GM18526 (cell line): ENCODE measurements around the gene NT5DC1.

Experiments
- POLR2A ChIP-seq: IDR thresholded peaks from 3 replicates; pipeline ENCODE4 v1.6.1; 2011; ENCODE audit not compliant: insufficient read length; ENCODE audit errors: extremely low read depth

The NT5DC1 gene

DNA sequence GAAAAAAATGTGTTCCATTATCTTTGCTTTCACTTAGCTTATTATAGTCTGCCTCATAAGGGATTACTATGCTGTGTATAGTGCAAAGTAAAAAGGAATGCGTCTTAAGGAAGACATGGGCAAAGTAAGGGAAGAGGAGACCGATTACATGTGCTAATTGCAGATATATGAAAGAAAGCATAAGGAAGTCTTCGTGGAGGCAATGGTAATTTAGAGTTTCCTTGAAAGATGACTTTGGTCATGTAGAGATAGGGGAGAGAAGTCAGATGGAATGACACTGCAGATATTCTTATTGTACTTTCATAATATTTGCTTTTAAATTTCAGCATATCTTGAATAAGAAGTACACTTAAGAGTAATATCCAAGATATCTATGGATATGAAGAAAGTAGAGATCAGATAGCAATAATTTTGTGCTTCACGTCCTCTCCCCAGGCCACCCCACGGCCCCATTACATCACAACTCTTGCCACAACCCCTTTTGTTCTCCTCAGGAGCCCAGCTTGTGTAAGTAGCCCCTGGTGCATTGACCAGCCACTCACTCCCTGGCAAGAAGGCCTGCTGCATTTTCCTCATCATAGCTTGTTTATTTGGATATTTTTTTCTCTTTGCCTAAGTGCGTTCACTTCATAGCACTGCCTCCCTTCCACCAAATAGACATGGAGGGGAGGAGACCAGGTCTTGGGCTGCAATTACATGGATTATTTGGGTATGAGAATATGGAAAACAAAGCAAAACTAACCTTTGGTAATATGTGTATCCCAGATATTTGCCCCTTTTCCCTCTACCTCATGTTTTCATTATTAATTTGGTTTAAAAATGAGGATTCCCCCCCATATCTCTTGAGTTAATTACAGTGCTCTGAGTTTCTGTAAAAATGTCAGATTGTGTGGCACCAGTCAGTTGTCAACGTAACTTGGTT lies 56.0 kb downstream of the NT5DC1 start:
- TF ChIP-seq POLR2A, result no peak

DNA sequence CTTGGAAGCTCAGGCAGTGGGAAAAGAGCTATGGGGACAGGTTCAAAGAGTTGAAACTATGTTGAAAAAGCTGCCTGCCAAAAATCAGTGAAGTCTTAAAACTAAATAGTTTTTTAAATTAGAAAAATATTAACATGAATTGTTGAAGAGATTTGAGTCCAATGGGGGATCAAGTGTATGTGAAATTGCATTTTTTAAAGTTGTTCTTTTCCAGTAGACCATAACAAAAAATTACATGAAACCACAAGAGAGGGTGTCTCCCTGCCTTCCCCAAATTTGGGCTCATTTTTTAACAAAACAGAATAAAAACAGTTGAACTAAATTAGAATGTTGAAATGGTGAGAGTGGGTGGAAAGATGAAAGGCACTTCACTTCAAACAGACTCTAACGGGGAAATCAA lies 56.7 kb downstream of the NT5DC1 start:
- TF ChIP-seq POLR2A, result no peak

DNA sequence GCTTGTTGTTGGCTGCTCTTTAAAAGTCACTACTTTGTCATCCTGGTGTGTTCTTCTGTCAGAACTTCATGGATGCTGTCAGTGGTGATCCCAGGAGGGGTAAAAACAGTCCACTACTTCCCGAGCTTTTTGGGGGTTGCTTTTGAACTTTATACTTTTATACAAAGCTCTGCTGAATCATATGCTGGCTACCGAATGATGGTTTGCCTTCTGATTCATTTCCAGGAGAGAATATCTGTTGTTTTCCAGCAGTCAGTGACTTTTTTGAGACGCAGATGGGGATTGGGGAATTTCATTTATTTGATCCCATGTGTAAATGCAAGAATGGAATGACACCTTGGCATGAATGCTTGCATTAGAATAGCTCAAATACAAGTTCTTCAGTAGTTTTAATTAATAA lies 58.0 kb downstream of the NT5DC1 start:
- no peak for TF ChIP-seq POLR2A

DNA sequence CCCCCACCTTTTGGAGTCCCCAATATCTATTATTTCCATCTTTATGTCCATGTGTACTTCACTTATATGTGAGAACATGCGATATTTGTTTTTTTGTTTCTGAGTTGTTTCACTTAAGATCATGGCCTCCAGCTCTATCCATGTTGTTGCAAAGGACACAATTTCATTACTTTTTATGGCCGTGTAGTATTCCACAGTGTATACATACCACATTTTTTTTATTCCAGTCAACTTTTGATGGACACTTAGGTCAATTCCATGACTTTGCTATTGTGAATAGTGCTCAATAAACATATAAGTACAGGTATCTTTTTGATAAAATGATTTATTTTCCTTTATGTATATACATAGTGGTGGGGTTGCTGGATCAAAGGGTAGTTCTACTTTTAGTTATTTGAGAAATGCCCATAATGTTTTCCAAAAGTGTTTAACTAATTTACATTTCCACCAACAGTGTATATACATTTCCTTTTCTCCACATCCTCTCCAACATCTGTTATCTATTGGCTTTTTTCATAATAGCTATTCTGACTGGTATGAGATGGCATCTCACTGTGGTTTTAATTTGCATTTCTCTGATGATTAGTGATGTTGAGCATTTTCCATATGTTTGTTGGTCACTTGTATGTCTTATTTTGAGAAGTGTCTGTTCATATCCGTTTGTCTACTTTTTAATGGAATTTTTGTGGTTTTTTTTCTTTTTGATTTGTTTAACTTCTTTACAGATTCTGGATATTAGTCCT lies 59.3 kb downstream of the NT5DC1 start:
- TF ChIP-seq POLR2A, result no peak

DNA sequence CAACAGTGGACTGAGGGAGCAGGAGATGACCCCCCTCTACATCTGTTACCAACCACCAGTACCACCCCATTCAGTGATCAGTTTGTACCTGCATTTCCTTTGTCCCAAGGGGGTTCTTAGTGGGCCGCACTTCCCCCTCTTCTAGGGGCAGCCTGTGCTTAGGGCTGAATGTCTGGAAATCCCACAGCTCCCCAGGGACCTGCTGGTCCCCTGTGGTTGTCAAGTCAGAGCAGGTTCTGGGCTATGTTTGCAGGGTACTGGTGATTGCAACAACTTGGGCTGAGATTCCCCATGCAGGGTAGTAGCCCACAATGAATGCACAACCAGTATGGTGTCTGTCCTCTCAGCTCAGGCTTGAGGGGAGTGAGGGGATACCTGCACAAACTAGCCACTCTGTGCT lies 64.9 kb downstream of the NT5DC1 start:
- TF ChIP-seq POLR2A, result no peak

DNA sequence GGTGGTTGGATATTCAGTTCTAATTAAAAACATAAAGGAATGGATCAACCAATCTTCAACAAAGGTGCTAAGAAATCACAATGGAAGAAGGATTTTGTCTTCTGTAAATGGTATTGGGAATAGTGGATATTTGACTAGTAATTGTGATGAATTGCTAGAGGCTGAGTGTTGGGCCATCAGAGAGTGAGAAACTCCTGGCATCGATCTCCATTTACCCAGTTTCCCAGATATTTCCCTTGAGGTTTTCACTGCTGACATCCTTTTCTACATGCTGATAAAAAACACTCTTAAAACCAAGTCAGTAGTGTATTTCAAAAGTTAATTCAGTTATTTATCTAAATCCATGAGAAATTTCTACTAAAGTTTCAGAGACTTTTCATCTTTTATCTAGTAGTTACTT lies 65.7 kb downstream of the NT5DC1 start:
- TF ChIP-seq POLR2A, result no peak

DNA sequence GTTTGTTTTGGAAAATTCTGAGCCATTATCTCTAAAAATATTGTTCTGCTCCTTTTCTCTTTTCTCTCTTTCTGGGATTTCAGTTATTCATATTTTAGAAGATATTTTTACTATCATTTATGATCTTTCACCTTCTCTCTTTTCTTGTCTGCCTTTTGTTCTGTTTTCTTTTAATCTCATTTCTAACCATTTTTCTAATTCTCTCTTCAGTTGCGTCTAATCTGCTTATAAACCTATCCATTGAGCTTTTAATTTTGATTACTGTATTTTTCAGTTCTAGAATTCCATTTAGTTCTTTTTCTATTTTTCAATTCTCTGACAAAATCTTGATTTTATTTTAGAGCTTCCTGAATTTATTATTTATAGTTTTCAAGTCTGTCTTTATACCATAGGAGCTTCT lies 67.5 kb downstream of the NT5DC1 start:
- TF ChIP-seq POLR2A, result no peak

DNA sequence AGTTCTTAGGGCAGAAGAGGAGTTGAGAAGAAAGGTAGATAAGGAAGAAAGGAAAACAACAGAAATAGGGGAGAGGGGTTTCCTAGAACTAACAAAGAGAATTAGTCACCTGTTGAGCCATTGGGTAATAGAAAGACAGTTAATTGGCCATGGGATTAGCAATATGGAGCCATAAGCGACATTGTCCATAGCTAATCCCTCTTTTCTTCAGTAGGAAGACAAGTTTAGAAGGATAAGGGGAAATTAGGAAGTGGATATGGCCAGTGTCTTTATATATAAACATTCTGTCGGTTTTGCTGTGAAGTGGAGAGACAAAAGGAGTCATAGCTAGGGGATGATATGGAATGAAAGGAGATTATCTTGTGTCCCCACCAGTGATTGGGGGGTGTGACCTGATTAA lies 69.2 kb downstream of the NT5DC1 start:
- no peak for TF ChIP-seq POLR2A

DNA sequence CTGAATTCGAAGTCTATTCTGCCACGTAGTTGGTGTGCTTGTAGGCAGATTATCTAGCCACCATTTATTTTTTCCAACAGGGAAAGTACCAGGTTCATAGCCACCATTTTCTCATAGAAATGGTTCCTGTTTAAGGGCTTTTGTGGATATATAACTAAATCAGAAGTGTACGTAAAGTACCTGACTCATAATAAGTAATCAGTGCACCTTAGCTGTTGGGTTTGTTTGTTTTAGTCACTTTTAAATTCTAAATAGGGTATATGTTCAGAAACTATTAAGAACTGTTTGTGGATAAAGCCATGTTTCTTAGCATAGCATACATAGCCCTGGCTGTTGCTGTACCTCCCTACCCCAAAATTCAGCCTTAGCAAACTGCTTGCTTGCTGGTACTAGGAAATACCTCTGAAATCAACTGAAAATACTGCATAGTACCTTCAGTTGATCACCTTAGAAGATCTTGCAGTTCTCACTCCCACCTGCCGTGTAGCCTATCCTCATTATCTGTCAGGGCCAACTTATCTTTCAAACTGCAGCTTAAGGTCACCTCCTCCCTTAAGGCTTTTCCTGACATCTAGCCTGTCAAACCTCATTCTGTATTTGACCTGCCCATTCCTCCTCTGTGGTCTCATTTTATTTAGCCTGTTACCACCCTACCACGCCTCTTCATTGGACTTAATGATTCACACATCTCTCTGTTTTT lies 69.9 kb downstream of the NT5DC1 start:
- no peak for TF ChIP-seq POLR2A

DNA sequence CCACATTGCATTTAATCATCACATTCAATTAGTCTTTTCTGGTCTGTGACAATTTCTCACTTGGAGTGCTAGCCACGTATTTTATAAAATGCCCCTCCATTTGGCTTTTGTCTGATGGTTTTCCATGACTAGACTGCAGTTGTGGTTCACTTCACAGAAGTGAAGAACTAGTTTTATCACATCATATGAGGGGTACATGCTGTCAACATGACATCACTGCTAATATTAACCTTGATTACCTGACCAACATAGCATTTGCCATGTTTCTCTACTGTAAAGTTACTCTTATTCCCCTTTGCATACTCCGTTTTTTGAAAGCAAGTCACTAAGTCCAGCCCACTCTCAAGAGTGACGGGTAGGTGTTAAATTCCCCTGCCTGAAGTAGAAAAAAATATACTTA lies 73.3 kb downstream of the NT5DC1 start:
- TF ChIP-seq POLR2A, result no peak

DNA sequence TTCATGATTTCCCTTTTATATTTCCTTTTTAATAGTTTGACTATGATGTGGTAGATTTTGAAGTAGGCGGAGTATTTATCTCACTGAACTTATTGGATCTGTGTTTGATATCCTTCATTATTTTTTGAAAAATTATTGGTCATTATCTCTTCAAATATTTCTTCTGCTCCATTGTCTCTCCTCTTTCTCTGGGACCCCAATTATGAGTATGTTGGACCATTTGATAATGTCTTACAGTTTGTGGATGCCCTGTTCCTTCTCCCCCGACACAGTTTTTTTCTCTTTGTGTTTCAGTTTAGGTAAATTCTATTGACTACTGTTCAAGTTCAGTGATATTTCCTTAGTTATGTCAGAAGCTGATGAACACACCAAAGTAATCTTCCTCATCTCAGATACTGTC lies 74.7 kb downstream of the NT5DC1 start:
- no peak for TF ChIP-seq POLR2A

DNA sequence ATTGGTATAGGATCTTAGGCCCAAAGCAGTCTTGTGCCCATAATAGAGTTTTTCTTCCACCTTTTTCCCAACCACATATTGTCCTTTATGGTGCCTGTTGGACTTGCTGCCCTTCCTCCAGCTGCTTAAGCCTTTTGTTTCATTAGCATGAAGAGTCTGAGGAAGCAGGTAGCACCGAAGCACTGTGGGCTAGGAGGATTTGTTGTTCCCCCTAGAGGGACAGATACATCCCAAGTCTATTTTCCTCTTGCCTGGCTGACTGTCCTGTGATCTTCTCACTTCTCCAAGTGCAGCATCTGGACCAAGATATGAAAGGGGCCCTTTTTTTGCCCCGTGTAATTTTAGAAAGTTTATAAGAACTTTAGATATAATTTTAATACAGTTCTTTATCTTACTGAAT lies 75.9 kb downstream of the NT5DC1 start:
- TF ChIP-seq POLR2A, result no peak

DNA sequence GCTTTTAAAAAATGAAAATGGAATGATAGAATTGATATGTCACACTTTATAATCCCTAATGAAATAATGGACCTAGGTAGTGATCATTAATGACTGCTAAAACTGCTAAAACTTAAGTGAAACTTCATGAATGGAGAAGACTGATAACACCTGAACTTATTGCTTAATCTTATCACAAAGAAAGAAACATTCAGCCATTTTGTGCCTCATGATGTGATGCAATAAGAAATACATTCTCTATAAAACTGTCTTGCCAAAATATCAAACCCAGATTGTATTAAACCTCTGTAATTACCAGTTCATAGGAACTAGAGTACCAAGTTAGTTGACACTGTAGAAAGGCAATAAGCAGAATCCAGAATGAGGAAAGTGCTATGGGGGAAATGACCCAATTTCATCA lies 79.7 kb downstream of the NT5DC1 start:
- no peak for TF ChIP-seq POLR2A

DNA sequence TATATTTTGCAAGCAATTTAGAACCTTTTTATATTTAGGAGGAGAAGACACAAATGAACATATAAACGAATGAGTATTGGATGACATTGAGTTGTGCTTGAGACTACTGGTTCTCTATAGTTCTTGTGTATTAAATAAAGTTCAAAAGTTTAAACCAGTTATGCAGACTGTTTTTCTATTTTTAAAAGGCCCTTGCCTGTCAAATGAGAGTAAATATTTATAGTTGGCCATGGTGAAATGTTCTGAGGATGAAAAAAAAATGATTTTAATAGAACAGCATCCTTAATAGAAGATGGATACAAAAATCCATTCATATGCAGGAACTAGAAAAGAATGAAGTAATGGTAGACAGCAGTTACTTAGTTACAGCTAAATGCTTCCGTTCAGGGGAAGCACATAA lies 88.8 kb downstream of the NT5DC1 start:
- TF ChIP-seq POLR2A, result no peak

DNA sequence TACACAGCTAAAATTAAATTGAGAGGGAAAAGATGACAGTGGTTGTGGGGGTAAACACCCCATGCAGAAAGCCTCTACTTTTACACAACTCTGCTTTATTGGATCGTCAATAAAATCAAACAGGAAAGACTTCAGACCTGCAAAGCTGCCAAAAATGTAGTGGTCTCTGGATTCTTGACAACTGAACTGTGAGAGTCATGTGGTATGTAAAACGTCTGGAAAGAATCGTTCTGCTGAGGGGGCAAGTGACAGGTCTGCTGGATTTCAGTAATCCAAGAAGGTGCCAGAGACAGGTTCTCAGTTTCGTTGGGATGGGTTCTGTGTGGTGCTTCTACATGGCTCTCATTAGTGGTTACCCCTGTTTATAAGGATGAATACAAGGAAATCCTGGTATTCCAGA lies 89.9 kb downstream of the NT5DC1 start:
- no peak for TF ChIP-seq POLR2A

DNA sequence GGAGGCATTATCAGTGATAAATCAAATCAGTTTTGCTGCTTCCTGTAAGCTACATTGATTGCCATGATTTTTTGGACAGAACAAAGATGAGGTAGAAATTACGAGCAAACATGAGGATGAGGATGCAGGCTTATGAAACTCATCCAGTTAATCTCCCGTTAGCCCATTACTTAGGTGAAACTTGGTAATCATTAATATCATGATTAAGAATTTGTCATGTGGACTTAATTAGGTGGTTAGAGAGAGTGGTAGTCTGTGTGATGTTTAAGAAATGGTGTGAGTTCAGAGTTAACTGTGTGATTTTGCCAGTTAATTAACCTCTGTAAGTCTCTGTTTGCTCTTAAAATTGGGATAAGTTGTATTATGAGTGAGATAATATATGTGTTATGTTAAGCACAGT lies 91.2 kb downstream of the NT5DC1 start:
- no peak for TF ChIP-seq POLR2A
